ENCODE data around the gene UMAD1. TPM values are rescaled to one million over a fixed set of nuclear protein-coding genes. Genes with fewer than 3 reads are reported as not detected.

UMAD1 gene
- total and polyA plus RNA-seq, 2 experiments from 2014 or later = 8.4 to 12.4 TPM

DNA sequence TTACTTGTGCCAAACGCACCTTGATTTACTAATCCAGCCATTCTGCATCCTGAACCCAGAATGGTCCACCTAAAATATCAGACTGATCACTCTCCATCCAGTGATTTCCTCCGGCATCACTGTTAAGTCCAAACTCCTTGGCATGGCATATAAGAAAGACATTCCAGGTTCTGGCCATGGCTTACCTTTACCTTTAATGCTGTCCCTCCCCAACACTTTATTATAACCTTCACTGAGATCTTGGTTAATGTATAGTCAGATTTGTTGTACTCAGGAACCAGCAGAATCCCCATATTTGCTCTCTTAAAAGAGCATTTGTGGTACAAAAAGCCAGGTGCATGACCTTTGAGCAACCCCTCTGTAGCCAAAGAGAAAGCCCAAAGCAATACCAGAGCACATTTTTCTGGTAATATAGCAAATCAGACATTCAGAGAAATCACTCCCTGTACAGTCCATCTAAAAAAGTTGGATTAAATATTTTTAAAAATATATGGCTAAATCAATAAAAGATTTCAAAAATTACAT, 10.2 kb downstream of the UMAD1 start:
- Histone ChIP-seq H4K20me1 (replicated peaks; ENCODE audit: insufficient read depth) (0 out of 2 replicates have a peak, but pooled peaks cover 3% of the 10 kb centered on the region), H3K79me2 (replicated peaks; ENCODE audit: insufficient read depth) (peaks cover 51% of the 10 kb centered on the region), H2AFZ (no peak overlapping the region), H3F3A (replicated peaks; ENCODE audit: low read depth) (no peaks in the 10 kb centered on the region), H3K36me3 (ENCODE audit: insufficient read depth) (no peaks in the 10 kb centered on the region), H3K4me3 (no peak overlapping the region), H3K4me1 (ENCODE audit: insufficient read depth) (no peaks in the 10 kb centered on the region), H3K4me2 (no peak overlapping the region), H3K9me2 (ENCODE audit: insufficient read depth) (no peaks in the 10 kb centered on the region), H3K27ac (ENCODE audit: low read depth) (no peak overlapping the region), H3K27me3 (ENCODE audit: insufficient read depth) (no peaks in the 10 kb centered on the region)
- no peaks in the 10 kb centered on the region for H3K27me3 Mint-ChIP-seq (ENCODE audit: insufficient read depth, low read depth, poor library complexity)
- peaks cover 15% of the 10 kb centered on the region; the same call in 2 of the 3 replicates for H3K4me1 Mint-ChIP-seq
- H3K27ac Mint-ChIP-seq = no peak overlapping the region
- no peak for ATAC-seq
- TF ChIP-seq CREB1 (CRISPR knock-in tag; IDR thresholded peaks at IDR 0.05; ENCODE audit: low read depth) = no peak
- TF ChIP-seq JUNB (IDR thresholded peaks at IDR 0.05; ENCODE audit: unreplicated experiment) = no peak
- TF ChIP-seq, protein P1, sequence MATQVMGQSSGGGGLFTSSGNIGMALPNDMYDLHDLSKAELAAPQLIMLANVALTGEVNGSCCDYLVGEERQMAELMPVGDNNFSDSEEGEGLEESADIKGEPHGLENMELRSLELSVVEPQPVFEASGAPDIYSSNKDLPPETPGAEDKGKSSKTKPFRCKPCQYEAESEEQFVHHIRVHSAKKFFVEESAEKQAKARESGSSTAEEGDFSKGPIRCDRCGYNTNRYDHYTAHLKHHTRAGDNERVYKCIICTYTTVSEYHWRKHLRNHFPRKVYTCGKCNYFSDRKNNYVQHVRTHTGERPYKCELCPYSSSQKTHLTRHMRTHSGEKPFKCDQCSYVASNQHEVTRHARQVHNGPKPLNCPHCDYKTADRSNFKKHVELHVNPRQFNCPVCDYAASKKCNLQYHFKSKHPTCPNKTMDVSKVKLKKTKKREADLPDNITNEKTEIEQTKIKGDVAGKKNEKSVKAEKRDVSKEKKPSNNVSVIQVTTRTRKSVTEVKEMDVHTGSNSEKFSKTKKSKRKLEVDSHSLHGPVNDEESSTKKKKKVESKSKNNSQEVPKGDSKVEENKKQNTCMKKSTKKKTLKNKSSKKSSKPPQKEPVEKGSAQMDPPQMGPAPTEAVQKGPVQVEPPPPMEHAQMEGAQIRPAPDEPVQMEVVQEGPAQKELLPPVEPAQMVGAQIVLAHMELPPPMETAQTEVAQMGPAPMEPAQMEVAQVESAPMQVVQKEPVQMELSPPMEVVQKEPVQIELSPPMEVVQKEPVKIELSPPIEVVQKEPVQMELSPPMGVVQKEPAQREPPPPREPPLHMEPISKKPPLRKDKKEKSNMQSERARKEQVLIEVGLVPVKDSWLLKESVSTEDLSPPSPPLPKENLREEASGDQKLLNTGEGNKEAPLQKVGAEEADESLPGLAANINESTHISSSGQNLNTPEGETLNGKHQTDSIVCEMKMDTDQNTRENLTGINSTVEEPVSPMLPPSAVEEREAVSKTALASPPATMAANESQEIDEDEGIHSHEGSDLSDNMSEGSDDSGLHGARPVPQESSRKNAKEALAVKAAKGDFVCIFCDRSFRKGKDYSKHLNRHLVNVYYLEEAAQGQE (IDR thresholded peaks at IDR 0.05; ENCODE audit: unreplicated experiment) = no peak
- no peak for TF ChIP-seq STAT1 (IDR thresholded peaks at IDR 0.05; ENCODE audit: unreplicated experiment)
- TF ChIP-seq ZNF331 (CRISPR knock-in tag; IDR thresholded peaks at IDR 0.05; ENCODE audit: low read depth) = no peak
- TF ChIP-seq, protein P2, sequence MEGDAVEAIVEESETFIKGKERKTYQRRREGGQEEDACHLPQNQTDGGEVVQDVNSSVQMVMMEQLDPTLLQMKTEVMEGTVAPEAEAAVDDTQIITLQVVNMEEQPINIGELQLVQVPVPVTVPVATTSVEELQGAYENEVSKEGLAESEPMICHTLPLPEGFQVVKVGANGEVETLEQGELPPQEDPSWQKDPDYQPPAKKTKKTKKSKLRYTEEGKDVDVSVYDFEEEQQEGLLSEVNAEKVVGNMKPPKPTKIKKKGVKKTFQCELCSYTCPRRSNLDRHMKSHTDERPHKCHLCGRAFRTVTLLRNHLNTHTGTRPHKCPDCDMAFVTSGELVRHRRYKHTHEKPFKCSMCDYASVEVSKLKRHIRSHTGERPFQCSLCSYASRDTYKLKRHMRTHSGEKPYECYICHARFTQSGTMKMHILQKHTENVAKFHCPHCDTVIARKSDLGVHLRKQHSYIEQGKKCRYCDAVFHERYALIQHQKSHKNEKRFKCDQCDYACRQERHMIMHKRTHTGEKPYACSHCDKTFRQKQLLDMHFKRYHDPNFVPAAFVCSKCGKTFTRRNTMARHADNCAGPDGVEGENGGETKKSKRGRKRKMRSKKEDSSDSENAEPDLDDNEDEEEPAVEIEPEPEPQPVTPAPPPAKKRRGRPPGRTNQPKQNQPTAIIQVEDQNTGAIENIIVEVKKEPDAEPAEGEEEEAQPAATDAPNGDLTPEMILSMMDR (conservative IDR thresholded peaks at IDR 0.05; ENCODE audit: low read depth in 2 of 2) = no peak
- no peak for TF ChIP-seq ZNF114 (CRISPR knock-in tag; IDR thresholded peaks at IDR 0.05)
- TF ChIP-seq, protein P3, sequence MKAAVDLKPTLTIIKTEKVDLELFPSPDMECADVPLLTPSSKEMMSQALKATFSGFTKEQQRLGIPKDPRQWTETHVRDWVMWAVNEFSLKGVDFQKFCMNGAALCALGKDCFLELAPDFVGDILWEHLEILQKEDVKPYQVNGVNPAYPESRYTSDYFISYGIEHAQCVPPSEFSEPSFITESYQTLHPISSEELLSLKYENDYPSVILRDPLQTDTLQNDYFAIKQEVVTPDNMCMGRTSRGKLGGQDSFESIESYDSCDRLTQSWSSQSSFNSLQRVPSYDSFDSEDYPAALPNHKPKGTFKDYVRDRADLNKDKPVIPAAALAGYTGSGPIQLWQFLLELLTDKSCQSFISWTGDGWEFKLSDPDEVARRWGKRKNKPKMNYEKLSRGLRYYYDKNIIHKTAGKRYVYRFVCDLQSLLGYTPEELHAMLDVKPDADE (IDR thresholded peaks at IDR 0.05) = no peak
- H3K36me3 Mint-ChIP-seq (ENCODE audit: low read depth) = peaks cover 9% of the 10 kb centered on the region
- peaks cover 5% of the 10 kb centered on the region; the same call in 2 of the 3 replicates for H3K9me3 Mint-ChIP-seq
- H3K4me3 Mint-ChIP-seq = no peak overlapping the region
- DNase-seq (ENCODE audit: low spot score) = no peak

DNA sequence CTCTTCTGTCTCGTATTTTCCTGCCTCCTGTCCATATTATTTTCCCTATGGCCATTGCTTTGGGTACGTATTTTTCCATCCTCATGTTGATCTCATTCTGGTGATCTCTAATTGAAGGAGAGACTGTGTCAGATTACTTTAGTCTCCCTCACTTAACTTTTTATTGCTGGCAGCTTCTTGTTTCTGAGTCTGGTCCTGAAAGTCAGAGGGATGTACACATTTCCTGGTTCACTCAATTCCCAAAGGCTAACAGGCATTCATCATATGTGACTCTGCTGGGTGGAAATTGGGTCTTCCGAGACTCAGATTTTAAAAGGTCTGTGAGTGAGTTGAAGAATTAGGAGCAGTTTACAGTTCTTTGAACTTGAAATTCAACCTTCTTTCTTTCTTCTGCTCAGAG, 10.9 kb downstream of the UMAD1 start:
- Histone ChIP-seq H4K20me1 (replicated peaks; ENCODE audit: insufficient read depth) (0 out of 2 replicates have a peak, but pooled peaks cover 3% of the 10 kb centered on the region), H3K4me2 (no peak overlapping the region), H3K4me3 (no peak overlapping the region), H3K27me3 (ENCODE audit: insufficient read depth) (no peaks in the 10 kb centered on the region), H3K79me2 (replicated peaks; ENCODE audit: insufficient read depth) (peaks cover 54% of the 10 kb centered on the region), H3K9me2 (ENCODE audit: insufficient read depth) (no peaks in the 10 kb centered on the region), H2AFZ (no peak overlapping the region), H3K4me1 (ENCODE audit: insufficient read depth) (no peaks in the 10 kb centered on the region), H3K27ac (ENCODE audit: low read depth) (no peak overlapping the region), H3K36me3 (ENCODE audit: insufficient read depth) (no peaks in the 10 kb centered on the region), H3F3A (replicated peaks; ENCODE audit: low read depth) (no peaks in the 10 kb centered on the region)
- TF ChIP-seq, protein P3 (IDR thresholded peaks at IDR 0.05) = no peak
- no peak for TF ChIP-seq ZNF114 (CRISPR knock-in tag; IDR thresholded peaks at IDR 0.05)
- no peak for TF ChIP-seq EZH2 (IDR thresholded peaks at IDR 0.05; ENCODE audit: low read depth, unreplicated experiment)
- no peak for TF ChIP-seq ZNF331 (CRISPR knock-in tag; IDR thresholded peaks at IDR 0.05; ENCODE audit: low read depth)
- no peak for TF ChIP-seq STAT1 (IDR thresholded peaks at IDR 0.05; ENCODE audit: unreplicated experiment)
- TF ChIP-seq, protein P1 (IDR thresholded peaks at IDR 0.05; ENCODE audit: unreplicated experiment) = no peak
- TF ChIP-seq CREB1 (CRISPR knock-in tag; IDR thresholded peaks at IDR 0.05; ENCODE audit: low read depth) = no peak
- TF ChIP-seq NANOG (IDR thresholded peaks at IDR 0.05; ENCODE audit: borderline replicate concordance) = no peak
- DNase-seq (ENCODE audit: low spot score) (no peak), ATAC-seq (no peak)
- no peak overlapping the region for H3K4me3 Mint-ChIP-seq
- H3K36me3 Mint-ChIP-seq (ENCODE audit: low read depth) = peaks cover 5% of the 10 kb centered on the region
- H3K27ac Mint-ChIP-seq = no peak overlapping the region; the same call in 1 of the 2 replicates
- peaks cover 4% of the 10 kb centered on the region for H3K9me3 Mint-ChIP-seq
- H3K4me1 Mint-ChIP-seq = peaks cover 15% of the 10 kb centered on the region; the same call in 2 of the 3 replicates
- H3K27me3 Mint-ChIP-seq (ENCODE audit: insufficient read depth, low read depth, poor library complexity) = no peaks in the 10 kb centered on the region
